GM23338 (cell line): ENCODE results near the gene TMEM179B. TPM values are rescaled to one million over a fixed set of nuclear protein-coding genes. Genes with fewer than 3 reads are reported as not detected.

ENCODE experiments used
- ATAC-seq: fragments of 200-7000 bp; cut with Tn5 transposase; 3 replicates; pipeline ENCODE4 v1.9.1; 2020
- DNase-seq: peaks from one replicate; pipeline ENCODE4 v3.0.0-alpha.2; 2015; ENCODE audit warnings: low spot score
- H2AFZ ChIP-seq: fragments of 200-600 bp; sonication (generic); 2 replicates; pipeline ENCODE4 v1.8.0; 2016; ENCODE audit warnings: antibody characterized with exemption, mild to moderate bottlenecking, moderate library complexity
- H3F3A ChIP-seq: fragments of 200-600 bp; sonication (generic); replicated peaks from 2 replicates; pipeline ENCODE4 v1.8.0; 2017; ENCODE audit warnings: antibody characterized with exemption, mixed run types, low read depth
- H3K27ac ChIP-seq: fragments of 200-600 bp; sonication (generic); 2 replicates; pipeline ENCODE4 v1.6.1; 2016; ENCODE audit warnings: low read depth
- H3K27me3 ChIP-seq: fragments of 200-600 bp; sonication (generic); 2 replicates; pipeline ENCODE4 v1.8.0; 2016; ENCODE audit warnings: mild to moderate bottlenecking, mixed run types, moderate library complexity; ENCODE audit not compliant: insufficient read depth
- H3K36me3 ChIP-seq: fragments of 200-600 bp; sonication (generic); 2 replicates; pipeline ENCODE4 v1.8.0; 2016; ENCODE audit warnings: mild to moderate bottlenecking; ENCODE audit not compliant: insufficient read depth
- H3K4me1 ChIP-seq: fragments of 200-600 bp; sonication (generic); 2 replicates; pipeline ENCODE4 v1.8.0; 2016; ENCODE audit warnings: mild to moderate bottlenecking, moderate library complexity; ENCODE audit not compliant: insufficient read depth
- H3K4me2 ChIP-seq: fragments of 200-600 bp; sonication (generic); 2 replicates; pipeline ENCODE4 v1.7.1; 2017; ENCODE audit warnings: mixed run types
- H3K4me3 ChIP-seq: fragments of 200-600 bp; sonication (generic); 2 replicates; pipeline ENCODE4 v1.6.1; 2016; ENCODE audit warnings: mixed run types
- H3K79me2 ChIP-seq: fragments of 200-600 bp; sonication (generic); replicated peaks from 2 replicates; pipeline ENCODE4 v1.8.0; 2017; ENCODE audit warnings: mild to moderate bottlenecking; ENCODE audit not compliant: insufficient read depth
- H3K9me2 ChIP-seq: fragments of 200-600 bp; sonication (generic); 2 replicates; pipeline ENCODE4 v1.8.0; 2017; ENCODE audit not compliant: insufficient read depth
- H4K20me1 ChIP-seq: fragments of 200-600 bp; sonication (generic); replicated peaks from 2 replicates; pipeline ENCODE4 v1.8.0; 2017; ENCODE audit warnings: mild to moderate bottlenecking; ENCODE audit not compliant: insufficient read depth
- H3K27ac Mint-ChIP-seq: 2 replicates; pipeline ENCODE4 v1.8.0; 2020; ENCODE audit warnings: inconsistent platforms, mild to moderate bottlenecking, moderate library complexity, mixed read lengths
- H3K27me3 Mint-ChIP-seq: 3 replicates; pipeline ENCODE4 v1.8.0; 2022; ENCODE audit warnings: low read depth, mild to moderate bottlenecking, moderate library complexity, mixed read lengths, inconsistent platforms; ENCODE audit not compliant: insufficient read depth, poor library complexity
- H3K36me3 Mint-ChIP-seq: 3 replicates; pipeline ENCODE4 v1.8.0; 2021; ENCODE audit warnings: low read depth, mild to moderate bottlenecking, inconsistent platforms, moderate library complexity, mixed read lengths
- H3K4me1 Mint-ChIP-seq: 3 replicates; pipeline ENCODE4 v1.8.0; 2020; ENCODE audit warnings: mild to moderate bottlenecking, inconsistent platforms, mixed read lengths
- H3K4me3 Mint-ChIP-seq: 3 replicates; pipeline ENCODE4 v1.8.0; 2021; ENCODE audit warnings: moderate library complexity, mild to moderate bottlenecking, inconsistent platforms, mixed read lengths
- H3K9me3 Mint-ChIP-seq: 3 replicates; pipeline ENCODE4 v1.8.0; 2020; ENCODE audit warnings: moderate library complexity, mild to moderate bottlenecking, inconsistent platforms, mixed read lengths
- CREB1 ChIP-seq: fragments of 250-450 bp; sonication (Bioruptor Pico); IDR thresholded peaks from 2 replicates; pipeline ENCODE4 v1.5.0; 2020; ENCODE audit warnings: low read depth, mild to moderate bottlenecking, moderate library complexity
- EZH2 ChIP-seq: fragments of 200-600 bp; sonication (generic); IDR thresholded peaks from one replicate; pipeline ENCODE4 v1.8.0; 2017; ENCODE audit warnings: antibody characterized with exemption, mild to moderate bottlenecking, low read depth; ENCODE audit not compliant: unreplicated experiment
- EZH2phosphoT487 ChIP-seq: fragments of 200-600 bp; sonication (generic); IDR thresholded peaks from one replicate; pipeline ENCODE4 v1.8.1; 2018; ENCODE audit warnings: antibody characterized with exemption; ENCODE audit not compliant: unreplicated experiment
- JUNB ChIP-seq: IDR thresholded peaks from one replicate; pipeline ENCODE4 v1.6.1; 2016; ENCODE audit warnings: antibody characterized with exemption; ENCODE audit not compliant: unreplicated experiment
- NANOG ChIP-seq: IDR thresholded peaks from 2 replicates; pipeline ENCODE4 v1.6.1; 2016; ENCODE audit warnings: antibody characterized with exemption, borderline replicate concordance
- POLR2AphosphoS5 ChIP-seq: IDR thresholded peaks from 2 replicates; pipeline ENCODE4 v1.6.1; 2016; ENCODE audit warnings: antibody characterized with exemption, low read depth
- STAT1 ChIP-seq: IDR thresholded peaks from one replicate; pipeline ENCODE4 v1.6.1; 2016; ENCODE audit warnings: antibody characterized with exemption; ENCODE audit not compliant: unreplicated experiment
- ZNF114 ChIP-seq: fragments of 250-450 bp; sonication (Bioruptor Pico); IDR thresholded peaks from 2 replicates; pipeline ENCODE4 v1.5.0; 2020; ENCODE audit warnings: mild to moderate bottlenecking, moderate library complexity
- ZNF331 ChIP-seq: fragments of 250-450 bp; sonication (Bioruptor Pico); IDR thresholded peaks from 2 replicates; pipeline ENCODE4 v1.5.0; 2020; ENCODE audit warnings: low read depth, mild to moderate bottlenecking, moderate library complexity
- polyA plus RNA-seq: library from polyadenylated mRNA; unstranded; fragments of >200 nt; fragmentation: Nextera tagmentation; extraction: Ambion mirVana; gene quantifications from 2 replicates; pipeline ENCODE4 v1.2.1, GENCODE V29; 2016
- total RNA-seq: library from RNA; depleted of rRNA; stranded (reverse); fragments of >200 nt; shearing (Covaris generic); gene quantifications from 2 replicates; pipeline ENCODE4 v1.2.3, GENCODE V29; 2014
- TF ChIP-seq, protein P1 (sequence below): IDR thresholded peaks from 2 replicates; pipeline ENCODE4 v1.6.1; 2016; ENCODE audit warnings: antibody characterized with exemption
- TF ChIP-seq, protein P2 (sequence below): fragments of 250-450 bp; sonication (Bioruptor Pico); IDR thresholded peaks from 2 replicates; pipeline ENCODE4 v1.5.0; 2020; ENCODE audit warnings: mild to moderate bottlenecking, moderate library complexity
- TF ChIP-seq, protein P3 (sequence below): IDR thresholded peaks from one replicate; pipeline ENCODE4 v1.6.1; 2018; ENCODE audit warnings: antibody characterized with exemption; ENCODE audit not compliant: unreplicated experiment
- TF ChIP-seq, protein P4 (sequence below), 2 experiments: fragments of 200-600 bp in 1 of 2; sonication (generic) in 1 of 2; conservative IDR thresholded peaks; 2 replicates each; pipeline versions ENCODE4 v1.5.1 to v1.6.1; 2016 to 2017; ENCODE audit warnings: antibody characterized with exemption in 2 of 2, low read depth in 2 of 2, mild to moderate bottlenecking in 2 of 2, moderate library complexity in 1 of 2

TMEM179B gene
- total and polyA plus RNA-seq, 2 experiments from 2014 or later = 16.9 to 17.5 TPM

DNA sequence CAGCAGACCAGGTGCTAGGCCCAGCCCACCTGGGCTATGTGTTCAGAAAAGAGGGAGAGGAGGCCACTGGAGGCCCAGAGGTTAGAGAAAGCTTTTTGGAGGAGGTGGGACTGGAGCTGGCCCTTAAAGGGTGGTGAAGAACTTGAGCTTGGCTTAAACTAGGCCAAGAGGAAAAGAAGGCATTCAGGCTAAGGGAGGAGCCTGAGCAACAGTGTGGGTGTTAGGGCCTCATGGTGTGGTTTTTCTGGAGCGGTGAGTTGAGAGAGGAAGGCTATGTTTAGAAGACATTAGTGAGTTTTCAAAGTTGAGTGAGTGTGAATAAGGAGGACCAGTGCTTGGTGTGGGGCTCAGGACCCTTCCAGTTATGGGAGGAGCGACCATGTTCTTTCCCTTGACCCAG is 9.8 kb upstream of the TMEM179B start:
- Histone ChIP-seq H3K4me2 (no peak overlapping the region), H3K27ac (no peak overlapping the region), H3K4me3 (no peak overlapping the region), H4K20me1 (peaks cover 3% of the 10 kb centered on the region; the same call in 1 of the 2 replicates), H3K36me3 (peaks cover 17% of the 10 kb centered on the region; the same call in 1 of the 2 replicates), H3K9me2 (no peaks in the 10 kb centered on the region), H3K79me2 (peaks cover 23% of the 10 kb centered on the region), H2AFZ (no peak overlapping the region), H3F3A (0 out of 2 replicates have a peak, but pooled peaks cover 3% of the 10 kb centered on the region), H3K4me1 (no peaks in the 10 kb centered on the region), H3K27me3 (no peaks in the 10 kb centered on the region)
- no peak overlapping the region for H3K27ac Mint-ChIP-seq
- no peak overlapping the region; the same call in 2 of the 3 replicates for H3K4me3 Mint-ChIP-seq
- no peaks in the 10 kb centered on the region for H3K9me3 Mint-ChIP-seq
- no peak for DNase-seq
- TF ChIP-seq, protein P1, sequence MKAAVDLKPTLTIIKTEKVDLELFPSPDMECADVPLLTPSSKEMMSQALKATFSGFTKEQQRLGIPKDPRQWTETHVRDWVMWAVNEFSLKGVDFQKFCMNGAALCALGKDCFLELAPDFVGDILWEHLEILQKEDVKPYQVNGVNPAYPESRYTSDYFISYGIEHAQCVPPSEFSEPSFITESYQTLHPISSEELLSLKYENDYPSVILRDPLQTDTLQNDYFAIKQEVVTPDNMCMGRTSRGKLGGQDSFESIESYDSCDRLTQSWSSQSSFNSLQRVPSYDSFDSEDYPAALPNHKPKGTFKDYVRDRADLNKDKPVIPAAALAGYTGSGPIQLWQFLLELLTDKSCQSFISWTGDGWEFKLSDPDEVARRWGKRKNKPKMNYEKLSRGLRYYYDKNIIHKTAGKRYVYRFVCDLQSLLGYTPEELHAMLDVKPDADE = no peak
- no peak for TF ChIP-seq CREB1
- TF ChIP-seq, protein P2, sequence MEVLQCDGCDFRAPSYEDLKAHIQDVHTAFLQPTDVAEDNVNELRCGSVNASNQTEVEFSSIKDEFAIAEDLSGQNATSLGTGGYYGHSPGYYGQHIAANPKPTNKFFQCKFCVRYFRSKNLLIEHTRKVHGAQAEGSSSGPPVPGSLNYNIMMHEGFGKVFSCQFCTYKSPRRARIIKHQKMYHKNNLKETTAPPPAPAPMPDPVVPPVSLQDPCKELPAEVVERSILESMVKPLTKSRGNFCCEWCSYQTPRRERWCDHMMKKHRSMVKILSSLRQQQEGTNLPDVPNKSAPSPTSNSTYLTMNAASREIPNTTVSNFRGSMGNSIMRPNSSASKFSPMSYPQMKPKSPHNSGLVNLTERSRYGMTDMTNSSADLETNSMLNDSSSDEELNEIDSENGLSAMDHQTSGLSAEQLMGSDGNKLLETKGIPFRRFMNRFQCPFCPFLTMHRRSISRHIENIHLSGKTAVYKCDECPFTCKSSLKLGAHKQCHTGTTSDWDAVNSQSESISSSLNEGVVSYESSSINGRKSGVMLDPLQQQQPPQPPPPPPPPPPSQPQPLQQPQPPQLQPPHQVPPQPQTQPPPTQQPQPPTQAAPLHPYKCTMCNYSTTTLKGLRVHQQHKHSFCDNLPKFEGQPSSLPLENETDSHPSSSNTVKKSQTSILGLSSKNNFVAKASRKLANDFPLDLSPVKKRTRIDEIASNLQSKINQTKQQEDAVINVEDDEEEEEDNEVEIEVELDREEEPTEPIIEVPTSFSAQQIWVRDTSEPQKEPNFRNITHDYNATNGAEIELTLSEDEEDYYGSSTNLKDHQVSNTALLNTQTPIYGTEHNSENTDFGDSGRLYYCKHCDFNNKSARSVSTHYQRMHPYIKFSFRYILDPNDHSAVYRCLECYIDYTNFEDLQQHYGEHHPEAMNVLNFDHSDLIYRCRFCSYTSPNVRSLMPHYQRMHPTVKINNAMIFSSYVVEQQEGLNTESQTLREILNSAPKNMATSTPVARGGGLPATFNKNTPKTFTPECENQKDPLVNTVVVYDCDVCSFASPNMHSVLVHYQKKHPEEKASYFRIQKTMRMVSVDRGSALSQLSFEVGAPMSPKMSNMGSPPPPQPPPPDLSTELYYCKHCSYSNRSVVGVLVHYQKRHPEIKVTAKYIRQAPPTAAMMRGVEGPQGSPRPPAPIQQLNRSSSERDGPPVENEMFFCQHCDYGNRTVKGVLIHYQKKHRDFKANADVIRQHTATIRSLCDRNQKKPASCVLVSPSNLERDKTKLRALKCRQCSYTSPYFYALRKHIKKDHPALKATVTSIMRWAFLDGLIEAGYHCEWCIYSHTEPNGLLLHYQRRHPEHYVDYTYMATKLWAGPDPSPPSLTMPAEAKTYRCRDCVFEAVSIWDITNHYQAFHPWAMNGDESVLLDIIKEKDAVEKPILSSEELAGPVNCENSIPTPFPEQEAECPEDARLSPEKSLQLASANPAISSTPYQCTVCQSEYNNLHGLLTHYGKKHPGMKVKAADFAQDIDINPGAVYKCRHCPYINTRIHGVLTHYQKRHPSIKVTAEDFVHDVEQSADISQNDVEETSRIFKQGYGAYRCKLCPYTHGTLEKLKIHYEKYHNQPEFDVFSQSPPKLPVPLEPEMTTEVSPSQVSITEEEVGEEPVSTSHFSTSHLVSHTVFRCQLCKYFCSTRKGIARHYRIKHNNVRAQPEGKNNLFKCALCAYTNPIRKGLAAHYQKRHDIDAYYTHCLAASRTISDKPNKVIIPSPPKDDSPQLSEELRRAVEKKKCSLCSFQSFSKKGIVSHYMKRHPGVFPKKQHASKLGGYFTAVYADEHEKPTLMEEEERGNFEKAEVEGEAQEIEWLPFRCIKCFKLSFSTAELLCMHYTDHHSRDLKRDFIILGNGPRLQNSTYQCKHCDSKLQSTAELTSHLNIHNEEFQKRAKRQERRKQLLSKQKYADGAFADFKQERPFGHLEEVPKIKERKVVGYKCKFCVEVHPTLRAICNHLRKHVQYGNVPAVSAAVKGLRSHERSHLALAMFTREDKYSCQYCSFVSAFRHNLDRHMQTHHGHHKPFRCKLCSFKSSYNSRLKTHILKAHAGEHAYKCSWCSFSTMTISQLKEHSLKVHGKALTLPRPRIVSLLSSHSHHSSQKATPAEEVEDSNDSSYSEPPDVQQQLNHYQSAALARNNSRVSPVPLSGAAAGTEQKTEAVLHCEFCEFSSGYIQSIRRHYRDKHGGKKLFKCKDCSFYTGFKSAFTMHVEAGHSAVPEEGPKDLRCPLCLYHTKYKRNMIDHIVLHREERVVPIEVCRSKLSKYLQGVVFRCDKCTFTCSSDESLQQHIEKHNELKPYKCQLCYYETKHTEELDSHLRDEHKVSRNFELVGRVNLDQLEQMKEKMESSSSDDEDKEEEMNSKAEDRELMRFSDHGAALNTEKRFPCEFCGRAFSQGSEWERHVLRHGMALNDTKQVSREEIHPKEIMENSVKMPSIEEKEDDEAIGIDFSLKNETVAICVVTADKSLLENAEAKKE = no peak
- TF ChIP-seq, protein P3, sequence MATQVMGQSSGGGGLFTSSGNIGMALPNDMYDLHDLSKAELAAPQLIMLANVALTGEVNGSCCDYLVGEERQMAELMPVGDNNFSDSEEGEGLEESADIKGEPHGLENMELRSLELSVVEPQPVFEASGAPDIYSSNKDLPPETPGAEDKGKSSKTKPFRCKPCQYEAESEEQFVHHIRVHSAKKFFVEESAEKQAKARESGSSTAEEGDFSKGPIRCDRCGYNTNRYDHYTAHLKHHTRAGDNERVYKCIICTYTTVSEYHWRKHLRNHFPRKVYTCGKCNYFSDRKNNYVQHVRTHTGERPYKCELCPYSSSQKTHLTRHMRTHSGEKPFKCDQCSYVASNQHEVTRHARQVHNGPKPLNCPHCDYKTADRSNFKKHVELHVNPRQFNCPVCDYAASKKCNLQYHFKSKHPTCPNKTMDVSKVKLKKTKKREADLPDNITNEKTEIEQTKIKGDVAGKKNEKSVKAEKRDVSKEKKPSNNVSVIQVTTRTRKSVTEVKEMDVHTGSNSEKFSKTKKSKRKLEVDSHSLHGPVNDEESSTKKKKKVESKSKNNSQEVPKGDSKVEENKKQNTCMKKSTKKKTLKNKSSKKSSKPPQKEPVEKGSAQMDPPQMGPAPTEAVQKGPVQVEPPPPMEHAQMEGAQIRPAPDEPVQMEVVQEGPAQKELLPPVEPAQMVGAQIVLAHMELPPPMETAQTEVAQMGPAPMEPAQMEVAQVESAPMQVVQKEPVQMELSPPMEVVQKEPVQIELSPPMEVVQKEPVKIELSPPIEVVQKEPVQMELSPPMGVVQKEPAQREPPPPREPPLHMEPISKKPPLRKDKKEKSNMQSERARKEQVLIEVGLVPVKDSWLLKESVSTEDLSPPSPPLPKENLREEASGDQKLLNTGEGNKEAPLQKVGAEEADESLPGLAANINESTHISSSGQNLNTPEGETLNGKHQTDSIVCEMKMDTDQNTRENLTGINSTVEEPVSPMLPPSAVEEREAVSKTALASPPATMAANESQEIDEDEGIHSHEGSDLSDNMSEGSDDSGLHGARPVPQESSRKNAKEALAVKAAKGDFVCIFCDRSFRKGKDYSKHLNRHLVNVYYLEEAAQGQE = no peak
- TF ChIP-seq ZNF114 (CRISPR knock-in tag) = no peak
- no peak for TF ChIP-seq STAT1
- TF ChIP-seq JUNB = no peak
- TF ChIP-seq EZH2phosphoT487 = no peak
- TF ChIP-seq, protein P4, sequence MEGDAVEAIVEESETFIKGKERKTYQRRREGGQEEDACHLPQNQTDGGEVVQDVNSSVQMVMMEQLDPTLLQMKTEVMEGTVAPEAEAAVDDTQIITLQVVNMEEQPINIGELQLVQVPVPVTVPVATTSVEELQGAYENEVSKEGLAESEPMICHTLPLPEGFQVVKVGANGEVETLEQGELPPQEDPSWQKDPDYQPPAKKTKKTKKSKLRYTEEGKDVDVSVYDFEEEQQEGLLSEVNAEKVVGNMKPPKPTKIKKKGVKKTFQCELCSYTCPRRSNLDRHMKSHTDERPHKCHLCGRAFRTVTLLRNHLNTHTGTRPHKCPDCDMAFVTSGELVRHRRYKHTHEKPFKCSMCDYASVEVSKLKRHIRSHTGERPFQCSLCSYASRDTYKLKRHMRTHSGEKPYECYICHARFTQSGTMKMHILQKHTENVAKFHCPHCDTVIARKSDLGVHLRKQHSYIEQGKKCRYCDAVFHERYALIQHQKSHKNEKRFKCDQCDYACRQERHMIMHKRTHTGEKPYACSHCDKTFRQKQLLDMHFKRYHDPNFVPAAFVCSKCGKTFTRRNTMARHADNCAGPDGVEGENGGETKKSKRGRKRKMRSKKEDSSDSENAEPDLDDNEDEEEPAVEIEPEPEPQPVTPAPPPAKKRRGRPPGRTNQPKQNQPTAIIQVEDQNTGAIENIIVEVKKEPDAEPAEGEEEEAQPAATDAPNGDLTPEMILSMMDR (conservative IDR thresholded peaks at IDR 0.05; ENCODE audit: low read depth in 2 of 2) = no peak
- TF ChIP-seq NANOG = no peak
- no peak for TF ChIP-seq POLR2AphosphoS5
- TF ChIP-seq EZH2 = no peak
- TF ChIP-seq ZNF331 (CRISPR knock-in tag) = no peak
- H3K36me3 Mint-ChIP-seq = peaks cover 62% of the 10 kb centered on the region
- no peak for ATAC-seq
- H3K27me3 Mint-ChIP-seq = peaks cover 6% of the 10 kb centered on the region
- no peaks in the 10 kb centered on the region for H3K4me1 Mint-ChIP-seq
